SK-N-SH (cell line): ENCODE measurements around the gene QSOX2. TPM values are rescaled to one million over a fixed set of nuclear protein-coding genes. Genes with fewer than 3 reads are reported as not detected.

Source experiments
- CTCF ChIA-PET: fragments of 300-600, 350-600 bp; formaldehyde crosslinking; extraction: SDS; loops from one replicate; lab custom pipeline; 2021; lab: Yijun Ruan, JAX
- POLR2A ChIA-PET: fragments of 350-600 bp; sonication (Branson Sonifier 250); formaldehyde crosslinking; extraction: SDS; loops from one replicate; lab custom pipeline; 2020; ENCODE audit warnings: antibody characterized with exemption, inconsistent platforms; lab: Yijun Ruan, JAX
- DNase-seq: peaks from one replicate; pipeline ENCODE4 v3.0.0; 2012
- H2AFZ ChIP-seq: fragments of 200-600 bp; sonication (generic); 2 replicates; pipeline ENCODE4 v1.8.1; 2016; ENCODE audit warnings: antibody characterized with exemption, mild to moderate bottlenecking, low read depth
- H3F3A ChIP-seq: fragments of 200-600 bp; sonication (generic); replicated peaks from 2 replicates; pipeline ENCODE3; 2016; ENCODE audit warnings: antibody characterized with exemption, mild to moderate bottlenecking; ENCODE audit not compliant: insufficient read depth
- H3K27ac ChIP-seq, 2 experiments: fragments of 200-500 bp in 1 of 2; fragments of 200-600 bp in 1 of 2; sonication (Bioruptor generic) in 1 of 2; sonication (generic), shearing (Covaris generic) in 1 of 2; 2 replicates each; pipeline versions ENCODE4 v1.5.1 to v1.6.1; 2014 to 2016; ENCODE audit warnings: low read depth in 2 of 2, inconsistent platforms in 1 of 2, low read length in 1 of 2, mild to moderate bottlenecking in 1 of 2, mixed read lengths in 1 of 2
- H3K27me3 ChIP-seq: fragments of 200-600 bp; sonication (generic), shearing (Covaris generic); 2 replicates; pipeline ENCODE4 v1.6.1; 2016; ENCODE audit warnings: mixed run types; ENCODE audit not compliant: insufficient read depth
- H3K36me3 ChIP-seq, 2 experiments: fragments of 200-500 bp in 1 of 2; fragments of 200-600 bp in 1 of 2; sonication (Bioruptor generic) in 1 of 2; sonication (generic) in 1 of 2; replicated peaks in 1 of 2; 2 replicates each; pipeline versions ENCODE3 to v1.5.1; 2014 to 2016; ENCODE audit warnings: low read length in 1 of 2, mild to moderate bottlenecking in 1 of 2; ENCODE audit not compliant: insufficient read depth in 2 of 2, control insufficient read depth in 1 of 2
- H3K4me1 ChIP-seq, 2 experiments: fragments of 200-500 bp in 1 of 2; fragments of 200-600 bp in 1 of 2; sonication (Bioruptor generic) in 1 of 2; sonication (generic), shearing (Covaris generic) in 1 of 2; 2 replicates each; pipeline versions ENCODE4 v1.5.1 to v1.6.1; 2014 to 2016; ENCODE audit warnings: low read depth in 1 of 2, low read length in 1 of 2, mixed run types in 1 of 2; ENCODE audit not compliant: insufficient read depth in 2 of 2, control insufficient read depth in 1 of 2
- H3K4me2 ChIP-seq: fragments of 200-600 bp; sonication (generic), shearing (Covaris generic); 2 replicates; pipeline ENCODE4 v1.6.1; 2017; ENCODE audit warnings: mixed run types
- H3K4me3 ChIP-seq, 2 experiments: fragments of 200-500 bp in 1 of 2; fragments of 200-600 bp in 1 of 2; sonication (Bioruptor generic) in 1 of 2; sonication (generic), shearing (Covaris generic) in 1 of 2; 2 replicates each; pipeline versions ENCODE4 v1.5.1 to v1.8.1; 2014 to 2016; ENCODE audit warnings: low read depth in 2 of 2, inconsistent platforms in 1 of 2, low read length in 1 of 2, mild to moderate bottlenecking in 1 of 2, mixed read lengths in 1 of 2, moderate library complexity in 1 of 2
- H3K79me2 ChIP-seq: fragments of 200-600 bp; sonication (generic); 2 replicates; pipeline ENCODE4 v1.8.1; 2017; ENCODE audit warnings: mild to moderate bottlenecking; ENCODE audit not compliant: insufficient read depth
- H3K9ac ChIP-seq: fragments of 200-600 bp; sonication (generic); 2 replicates; pipeline ENCODE4 v1.6.1; 2017; ENCODE audit warnings: mixed run types
- H3K9me2 ChIP-seq: fragments of 200-600 bp; sonication (generic); 2 replicates; pipeline ENCODE4 v1.6.1; 2017; ENCODE audit warnings: mixed run types
- H3K9me3 ChIP-seq: fragments of 200-600 bp; sonication (generic); 2 replicates; pipeline ENCODE4 v1.6.1; 2017; ENCODE audit warnings: mixed run types, mild to moderate bottlenecking, moderate library complexity
- H4K20me1 ChIP-seq: fragments of 200-600 bp; sonication (generic); 2 replicates; pipeline ENCODE4 v1.6.1; 2017; ENCODE audit warnings: mild to moderate bottlenecking, mixed run types; ENCODE audit not compliant: insufficient read depth
- CHD2 ChIP-seq: fragments of 150-350 bp; IDR thresholded peaks from 2 replicates; pipeline ENCODE4 v1.6.1; 2018; ENCODE audit warnings: low read length; ENCODE audit not compliant: partially characterized antibody
- CTCF ChIP-seq: fragments of 200-600 bp; sonication (generic); IDR thresholded peaks from 2 replicates; pipeline ENCODE4 v1.6.1; 2017; ENCODE audit warnings: antibody characterized with exemption, mild to moderate bottlenecking, moderate library complexity
- ELF1 ChIP-seq: IDR thresholded peaks from 2 replicates; pipeline ENCODE4 v1.4.0; 2012
- EZH2phosphoT487 ChIP-seq: fragments of 200-600 bp; sonication (generic); IDR thresholded peaks from 2 replicates; pipeline ENCODE4 v1.6.1; 2017; ENCODE audit warnings: low read depth, mixed run types, mild to moderate bottlenecking, antibody characterized with exemption, moderate library complexity, borderline replicate concordance
- FOXM1 ChIP-seq: IDR thresholded peaks from 2 replicates; pipeline ENCODE4 v1.4.0; 2012; ENCODE audit warnings: low read depth, mild to moderate bottlenecking
- GABPA ChIP-seq: IDR thresholded peaks from 2 replicates; pipeline ENCODE4 v1.4.0; 2012; ENCODE audit warnings: low read depth, mild to moderate bottlenecking
- JUND ChIP-seq: IDR thresholded peaks from 2 replicates; pipeline ENCODE4 v1.4.0; 2012
- NFIC ChIP-seq: IDR thresholded peaks from 2 replicates; pipeline ENCODE4 v1.4.0; 2012; ENCODE audit warnings: borderline replicate concordance
- NRF1 ChIP-seq: IDR thresholded peaks from 2 replicates; pipeline ENCODE4 v1.6.1; 2012; ENCODE audit warnings: low read depth, mild to moderate bottlenecking, low read length
- RAD21 ChIP-seq: IDR thresholded peaks from 2 replicates; pipeline ENCODE4 v1.6.1; 2012; ENCODE audit warnings: mild to moderate bottlenecking, low read length
- RFX5 ChIP-seq: IDR thresholded peaks from 2 replicates; pipeline ENCODE4 v1.6.1; 2012; ENCODE audit warnings: mild to moderate bottlenecking, improper control_type of control experiment, low read length
- RXRA ChIP-seq: IDR thresholded peaks from 2 replicates; pipeline ENCODE4 v1.4.0; 2012; ENCODE audit warnings: low read depth, mild to moderate bottlenecking, borderline replicate concordance
- SMC3 ChIP-seq: IDR thresholded peaks from 2 replicates; pipeline ENCODE4 v1.6.1; 2012; ENCODE audit warnings: low read depth, low read length, improper control_type of control experiment
- TAF1 ChIP-seq: IDR thresholded peaks from 2 replicates; pipeline ENCODE4 v1.6.1; 2012; ENCODE audit warnings: low read depth, mild to moderate bottlenecking, low read length, moderate library complexity, borderline replicate concordance
- TEAD4 ChIP-seq: IDR thresholded peaks from 2 replicates; pipeline ENCODE4 v1.4.0; 2012; ENCODE audit warnings: mild to moderate bottlenecking, borderline replicate concordance; ENCODE audit not compliant: insufficient read depth
- YY1 ChIP-seq: IDR thresholded peaks from 2 replicates; pipeline ENCODE4 v1.4.0; 2012; ENCODE audit warnings: low read depth, mild to moderate bottlenecking
- WGBS: methylation state at CpG from one replicate; pipeline ENCODE4 v1.1.6; 2017; ENCODE audit warnings: low lambda C conversion rate; 5-methylcytosine and 5-hydroxymethylcytosine counted together
- polyA plus RNA-seq, 3 experiments: library from polyadenylated mRNA; depleted of rRNA; stranded (reverse); fragments of >200 nt; gene quantifications; 2 replicates each; pipeline ENCODE4 v1.2.3, GENCODE V29; 2012
- TF ChIP-seq, protein P1 (sequence below): IDR thresholded peaks from 2 replicates; pipeline ENCODE4 v1.4.0; 2012; ENCODE audit warnings: low read depth, borderline replicate concordance
- TF ChIP-seq, protein P2 (sequence below): fragments of 150-350 bp; IDR thresholded peaks from 2 replicates; pipeline ENCODE4 v1.6.1; 2017; ENCODE audit warnings: antibody characterized with exemption, low read length, low read depth, borderline replicate concordance

The QSOX2 gene
- polyA plus RNA-seq, 1 of the 3 experiments (the other 2 are of a cell fraction) = 26.6 TPM

DNA sequence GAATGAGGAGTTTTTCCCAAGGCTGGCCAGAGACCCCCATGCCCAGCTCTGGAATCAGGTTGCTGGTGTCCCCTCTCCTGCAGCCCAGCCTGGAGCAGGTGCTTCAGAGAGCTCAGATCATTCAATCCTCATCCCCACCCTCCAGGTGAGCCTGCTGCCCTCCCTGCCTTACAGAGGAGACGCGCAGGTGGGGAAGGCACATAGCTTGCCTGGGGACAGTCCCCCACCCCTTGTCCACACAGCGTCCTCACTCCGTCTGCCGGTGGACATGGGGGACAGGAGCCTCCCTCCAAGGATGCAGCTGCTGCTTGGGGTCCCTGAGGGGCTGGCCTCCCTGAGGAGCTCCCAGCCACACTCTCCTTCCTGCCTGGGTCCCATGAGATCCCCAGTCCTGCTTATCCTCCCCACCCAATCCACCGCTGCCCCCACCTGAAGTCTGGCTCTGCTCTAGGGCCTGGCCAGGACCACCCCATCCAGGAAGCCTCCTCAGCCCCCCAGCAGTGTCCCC, 17.1 kb upstream of the QSOX2 start:
- TF ChIP-seq FOXM1 (no peak), ELF1 (no peak), RXRA (no peak), RFX5 (no peak), CTCF (no peak), RAD21 (no peak), NRF1 (no peak), NFIC (no peak), YY1 (no peak), GABPA (no peak), TAF1 (no peak), CHD2 (no peak), SMC3 (no peak), EZH2phosphoT487 (no peak), JUND (no peak), TEAD4 (no peak)
- TF ChIP-seq, protein P1, sequence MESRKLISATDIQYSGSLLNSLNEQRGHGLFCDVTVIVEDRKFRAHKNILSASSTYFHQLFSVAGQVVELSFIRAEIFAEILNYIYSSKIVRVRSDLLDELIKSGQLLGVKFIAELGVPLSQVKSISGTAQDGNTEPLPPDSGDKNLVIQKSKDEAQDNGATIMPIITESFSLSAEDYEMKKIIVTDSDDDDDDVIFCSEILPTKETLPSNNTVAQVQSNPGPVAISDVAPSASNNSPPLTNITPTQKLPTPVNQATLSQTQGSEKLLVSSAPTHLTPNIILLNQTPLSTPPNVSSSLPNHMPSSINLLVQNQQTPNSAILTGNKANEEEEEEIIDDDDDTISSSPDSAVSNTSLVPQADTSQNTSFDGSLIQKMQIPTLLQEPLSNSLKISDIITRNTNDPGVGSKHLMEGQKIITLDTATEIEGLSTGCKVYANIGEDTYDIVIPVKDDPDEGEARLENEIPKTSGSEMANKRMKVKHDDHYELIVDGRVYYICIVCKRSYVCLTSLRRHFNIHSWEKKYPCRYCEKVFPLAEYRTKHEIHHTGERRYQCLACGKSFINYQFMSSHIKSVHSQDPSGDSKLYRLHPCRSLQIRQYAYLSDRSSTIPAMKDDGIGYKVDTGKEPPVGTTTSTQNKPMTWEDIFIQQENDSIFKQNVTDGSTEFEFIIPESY = no peak
- TF ChIP-seq, protein P2, sequence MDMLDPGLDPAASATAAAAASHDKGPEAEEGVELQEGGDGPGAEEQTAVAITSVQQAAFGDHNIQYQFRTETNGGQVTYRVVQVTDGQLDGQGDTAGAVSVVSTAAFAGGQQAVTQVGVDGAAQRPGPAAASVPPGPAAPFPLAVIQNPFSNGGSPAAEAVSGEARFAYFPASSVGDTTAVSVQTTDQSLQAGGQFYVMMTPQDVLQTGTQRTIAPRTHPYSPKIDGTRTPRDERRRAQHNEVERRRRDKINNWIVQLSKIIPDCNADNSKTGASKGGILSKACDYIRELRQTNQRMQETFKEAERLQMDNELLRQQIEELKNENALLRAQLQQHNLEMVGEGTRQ = no peak
- H3K4me3 ChIP-seq = no peak overlapping the region
- no peaks in the 10 kb centered on the region for H3K79me2 ChIP-seq
- no peak for DNase-seq
- no peak overlapping the region for H2AFZ ChIP-seq
- H3F3A ChIP-seq = no peaks in the 10 kb centered on the region
- no peaks in the 10 kb centered on the region for H3K9me3 ChIP-seq
- H3K27ac ChIP-seq = no peak overlapping the region
- ChIA-PET CTCF (interaction anchor here (0.8 to 2.1 kb wide), 4 partner anchors 13 to 95 kb away, joined by 3 to 10 read pairs (median 4); no protein-coding TSS in a partner anchor), POLR2A (interaction anchor here (0.6 kb wide), 1 partner anchor 25 kb away, joined by 3 read pairs; no protein-coding TSS in a partner anchor)
- no peaks in the 10 kb centered on the region for H3K9me2 ChIP-seq
- H4K20me1 ChIP-seq = no peaks in the 10 kb centered on the region
- no peak overlapping the region for H3K4me2 ChIP-seq
- H3K9ac ChIP-seq = no peak overlapping the region
- H3K4me1 ChIP-seq = peaks cover 0 to 4% of the 10 kb centered on the region in 2 experiments; a peak in 1 of 4 replicates
- WGBS = 95% methylated on average over 5 of the region's 6 CpGs
- no peaks in the 10 kb centered on the region for H3K27me3 ChIP-seq
- no peaks in the 10 kb centered on the region for H3K36me3 ChIP-seq
